Trophoblast cell (in vitro differentiated cells and primary cell): ENCODE results near the gene SYCP3. TPM values are rescaled to one million over a fixed set of nuclear protein-coding genes. Genes with fewer than 3 reads are reported as not detected.

Experiments
- DNase-seq, 2 donors: peaks; one replicate each; pipeline ENCODE4 v3.0.0-alpha.2; 2016
- H2AFZ ChIP-seq: 2 replicates; pipeline ENCODE4 v1.6.1; 2013; ENCODE audit warnings: low read length, moderate library complexity, mild to moderate bottlenecking; ENCODE audit not compliant: insufficient read depth, poor library complexity
- H2AK5ac ChIP-seq: 2 replicates; pipeline ENCODE4 v1.6.1; 2013; ENCODE audit warnings: mild to moderate bottlenecking, low read length
- H2BK120ac ChIP-seq: 2 replicates; pipeline ENCODE4 v1.6.1; 2013; ENCODE audit warnings: low read length, mild to moderate bottlenecking, moderate library complexity; ENCODE audit not compliant: insufficient read depth, poor library complexity
- H2BK12ac ChIP-seq: 2 replicates; pipeline ENCODE4 v1.6.1; 2013; ENCODE audit warnings: mild to moderate bottlenecking, low read length, moderate library complexity
- H2BK5ac ChIP-seq: 2 replicates; pipeline ENCODE4 v1.6.1; 2013; ENCODE audit warnings: low read length, low read depth, moderate library complexity, mild to moderate bottlenecking; ENCODE audit not compliant: poor library complexity
- H3K14ac ChIP-seq: 2 replicates; pipeline ENCODE4 v1.6.1; 2013; ENCODE audit warnings: mild to moderate bottlenecking, low read length
- H3K18ac ChIP-seq: 2 replicates; pipeline ENCODE4 v1.6.1; 2013; ENCODE audit warnings: mild to moderate bottlenecking, low read length
- H3K23ac ChIP-seq: 2 replicates; pipeline ENCODE4 v1.6.1; 2013; ENCODE audit warnings: low read length
- H3K27ac ChIP-seq: 2 replicates; pipeline ENCODE4 v1.5.1; 2013; ENCODE audit warnings: low read depth, mild to moderate bottlenecking, inconsistent platforms, low read length, moderate library complexity
- H3K27me3 ChIP-seq: 2 replicates; pipeline ENCODE4 v1.6.1; 2013; ENCODE audit warnings: inconsistent platforms, mild to moderate bottlenecking, low read length, moderate library complexity; ENCODE audit not compliant: insufficient read depth
- H3K36me3 ChIP-seq, 2 experiments: 1 replicate in 1 of 2; 2 replicates in 1 of 2; pipeline ENCODE4 v1.6.1; 2013; ENCODE audit warnings: low read length in 2 of 2, mild to moderate bottlenecking in 2 of 2, moderate library complexity in 1 of 2; ENCODE audit not compliant: insufficient read depth in 2 of 2, control insufficient read depth in 1 of 2
- H3K4ac ChIP-seq: 2 replicates; pipeline ENCODE4 v1.6.1; 2013; ENCODE audit warnings: low read depth, mild to moderate bottlenecking, low read length, moderate library complexity
- H3K4me1 ChIP-seq, 2 experiments: 1 replicate in 1 of 2; 2 replicates in 1 of 2; pipeline ENCODE4 v1.6.1; 2013; ENCODE audit warnings: low read length in 2 of 2, mild to moderate bottlenecking in 2 of 2, moderate library complexity in 1 of 2; ENCODE audit not compliant: insufficient read depth in 2 of 2, control insufficient read depth in 1 of 2
- H3K4me2 ChIP-seq: 2 replicates; pipeline ENCODE4 v1.6.1; 2013; ENCODE audit warnings: inconsistent platforms, mild to moderate bottlenecking, low read length, moderate library complexity
- H3K4me3 ChIP-seq: 2 replicates; pipeline ENCODE4 v1.5.1; 2013; ENCODE audit warnings: mild to moderate bottlenecking, low read depth, low read length, inconsistent platforms
- H3K79me1 ChIP-seq: one replicate; pipeline ENCODE4 v1.6.1; 2013; ENCODE audit warnings: low read length
- H3K79me2 ChIP-seq: 2 replicates; pipeline ENCODE4 v1.6.1; 2013; ENCODE audit warnings: low read length, mild to moderate bottlenecking; ENCODE audit not compliant: control insufficient read depth, insufficient read depth, poor library complexity
- H3K9ac ChIP-seq: 2 replicates; pipeline ENCODE4 v1.6.1; 2013; ENCODE audit warnings: mild to moderate bottlenecking, low read length
- H3K9me3 ChIP-seq: 2 replicates; pipeline ENCODE4 v1.6.1; 2013; ENCODE audit warnings: low read depth, mild to moderate bottlenecking, control low read depth, inconsistent platforms, low read length; ENCODE audit not compliant: insufficient read depth
- H4K12ac ChIP-seq: 2 replicates; pipeline ENCODE4 v1.6.1; 2013; ENCODE audit warnings: low read depth, mild to moderate bottlenecking, low read length, moderate library complexity
- H4K8ac ChIP-seq: 2 replicates; pipeline ENCODE4 v1.6.1; 2013; ENCODE audit warnings: low read depth, mild to moderate bottlenecking, low read length, moderate library complexity
- H4K91ac ChIP-seq: one replicate; pipeline ENCODE4 v1.6.1; 2013; ENCODE audit warnings: low read depth, mild to moderate bottlenecking, low read length, moderate library complexity
- WGBS: extraction: QIAGEN DNeasy Blood & Tissue Kit; methylation state at CpG from one replicate; pipeline ENCODE4 v1.1.7; 2013; ENCODE audit warnings: missing lambda C conversion rate; ENCODE audit not compliant: insufficient read length, insufficient coverage; ENCODE audit errors: extremely low coverage; 5-methylcytosine and 5-hydroxymethylcytosine counted together
- polyA plus RNA-seq: library from polyadenylated mRNA; stranded (reverse); fragments of 200-250 nt; gene quantifications from 2 replicates; pipeline ENCODE4 v1.2.3, GENCODE V29; 2013

SYCP3 gene
- polyA plus RNA-seq: 0.04 TPM in 1 of 2 replicates, not detected in the other

DNA sequence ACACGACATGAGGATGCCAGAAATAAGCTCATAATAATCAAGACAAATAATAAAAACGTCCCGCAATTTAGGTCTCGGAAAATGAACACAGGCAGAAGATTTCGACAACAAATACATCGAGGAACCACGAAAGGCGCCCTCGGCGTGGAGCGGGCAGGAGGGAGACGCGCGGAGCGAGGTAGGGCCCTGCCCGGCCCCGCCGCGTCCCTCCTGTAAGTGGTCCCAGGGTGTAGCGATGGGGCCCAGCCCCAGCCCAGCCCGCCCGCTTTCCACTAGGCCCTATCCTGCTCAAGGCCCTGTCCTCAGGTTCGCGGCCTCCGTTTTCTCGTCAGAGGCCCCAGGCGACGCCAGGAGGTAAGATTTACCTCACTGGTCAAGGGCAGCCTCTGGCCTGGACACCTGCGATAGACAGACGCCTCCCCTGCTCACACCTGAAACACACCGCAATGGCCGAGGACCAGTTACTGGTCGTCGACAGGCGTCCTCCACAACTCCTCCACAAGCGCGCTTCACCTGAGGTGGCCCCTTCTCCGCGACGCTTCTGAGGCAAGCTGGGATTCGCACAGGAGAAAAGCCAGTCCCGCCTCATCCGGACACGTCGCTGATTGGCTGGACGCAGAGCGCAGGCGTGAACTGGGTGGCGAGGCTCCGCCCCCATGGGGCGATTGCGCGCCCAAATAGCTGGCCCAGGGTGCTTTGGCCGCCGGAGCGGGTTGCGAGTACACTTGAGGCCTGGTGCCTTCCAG lies at the start of gene SYCP3:
Gene SYCP3, minus strand, starts transcription at position 543 of the 746 bp plus-strand sequence. CDS start 1,527 bp downstream, outside the sequence.
- peaks cover 2 to 7% of the 10 kb centered on the region in 2 experiments for H3K36me3 ChIP-seq
- no peak within 1 kb of the TSS for H2AFZ ChIP-seq
- H3K4ac ChIP-seq: no peak within 1 kb of the TSS
- H3K9ac ChIP-seq: no peak within 1 kb of the TSS
- no peak within 1 kb of the TSS for H2BK5ac ChIP-seq
- no peaks in the 10 kb centered on the region for H3K4me1 ChIP-seq
- H4K91ac ChIP-seq: no peak within 1 kb of the TSS
- no peak within 1 kb of the TSS for H2BK12ac ChIP-seq
- H3K79me1 ChIP-seq: no peaks in the 10 kb centered on the region
- no peak within 1 kb of the TSS for H4K8ac ChIP-seq
- no peaks in the 10 kb centered on the region for H3K79me2 ChIP-seq
- no CpG with 5 or more reads among the region's 57 CpGs for WGBS
- H3K18ac ChIP-seq: no peak within 1 kb of the TSS
- H2BK120ac ChIP-seq: no peak within 1 kb of the TSS
- no peak within 1 kb of the TSS for H3K4me2 ChIP-seq
- H3K14ac ChIP-seq: no peak within 1 kb of the TSS
- no peaks in the 10 kb centered on the region for H3K27me3 ChIP-seq
- DNase-seq: no peak
- no peak within 1 kb of the TSS for H3K27ac ChIP-seq
- H3K23ac ChIP-seq: no peak within 1 kb of the TSS
- H3K9me3 ChIP-seq: no peaks in the 10 kb centered on the region
- H2AK5ac ChIP-seq: no peak within 1 kb of the TSS
- H4K12ac ChIP-seq: no peak within 1 kb of the TSS
- H3K4me3 ChIP-seq: no peak within 1 kb of the TSS

DNA sequence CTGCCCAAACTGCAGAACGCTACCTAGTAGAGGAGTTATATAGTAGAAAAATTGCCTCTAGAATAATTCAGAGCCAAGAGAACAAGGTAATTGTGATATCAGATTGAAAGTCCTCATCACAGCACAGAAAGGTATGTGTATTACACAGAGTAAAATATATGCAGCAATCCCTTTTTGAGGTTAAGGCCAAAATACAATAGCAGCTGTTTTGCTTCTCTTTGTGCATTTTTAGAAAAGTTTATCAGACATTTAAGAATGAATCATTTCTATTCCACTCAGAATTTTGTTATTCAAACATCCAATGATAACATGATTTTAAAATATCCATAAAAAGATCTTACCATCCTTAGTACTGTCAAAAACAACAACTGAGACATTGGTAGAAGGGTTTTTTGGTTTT lies 46.4 kb upstream of the SYCP3 start:
- no peak overlapping the region for H4K12ac ChIP-seq
- no peak overlapping the region for H2BK120ac ChIP-seq
- no peaks in the 10 kb centered on the region for H3K79me2 ChIP-seq
- peaks cover 0 to 3% of the 10 kb centered on the region in 2 experiments for H3K36me3 ChIP-seq
- no peak for DNase-seq
- H2BK12ac ChIP-seq: no peak overlapping the region
- no peaks in the 10 kb centered on the region for H3K27me3 ChIP-seq
- no peaks in the 10 kb centered on the region for H3K4me1 ChIP-seq
- H3K4ac ChIP-seq: no peak overlapping the region
- no CpG with 5 or more reads among the region's 1 CpG for WGBS
- no peak overlapping the region for H3K14ac ChIP-seq
- no peak overlapping the region for H3K4me3 ChIP-seq
- H3K9me3 ChIP-seq: no peaks in the 10 kb centered on the region
- H3K9ac ChIP-seq: no peak overlapping the region
- H2BK5ac ChIP-seq: no peak overlapping the region
- H3K4me2 ChIP-seq: no peak overlapping the region
- H2AFZ ChIP-seq: no peak overlapping the region
- H3K18ac ChIP-seq: no peak overlapping the region
- no peaks in the 10 kb centered on the region for H3K79me1 ChIP-seq
- H4K91ac ChIP-seq: no peak overlapping the region
- H4K8ac ChIP-seq: no peak overlapping the region
- H3K23ac ChIP-seq: no peak overlapping the region
- H2AK5ac ChIP-seq: no peak overlapping the region
- no peak overlapping the region for H3K27ac ChIP-seq

DNA sequence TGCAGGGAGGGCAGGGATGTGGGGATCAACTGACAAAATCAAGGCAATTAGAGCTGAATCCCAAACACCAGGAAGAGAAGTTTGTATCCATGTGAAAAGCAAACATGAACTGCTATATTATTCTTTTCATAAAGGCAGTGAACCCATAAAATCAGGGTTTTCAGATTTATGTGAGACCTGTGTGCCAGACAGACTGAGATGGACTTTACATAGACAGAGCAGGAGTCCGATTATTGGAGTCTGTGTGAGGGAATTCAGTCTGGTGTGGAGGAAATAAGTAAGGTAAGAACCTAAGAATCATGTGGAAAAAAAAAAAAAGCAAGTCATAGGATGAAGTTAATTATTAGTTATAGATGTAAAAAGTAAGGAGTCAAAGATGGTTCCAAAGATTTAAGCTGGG lies 45.1 kb upstream of the SYCP3 start:
- no peak overlapping the region for H3K18ac ChIP-seq
- H3K4me2 ChIP-seq: no peak overlapping the region
- H3K4me3 ChIP-seq: no peak overlapping the region
- no peak overlapping the region for H2BK120ac ChIP-seq
- H2AFZ ChIP-seq: no peak overlapping the region
- no peak overlapping the region for H3K23ac ChIP-seq
- no peak overlapping the region for H4K8ac ChIP-seq
- H4K12ac ChIP-seq: no peak overlapping the region
- H2AK5ac ChIP-seq: no peak overlapping the region
- H3K27ac ChIP-seq: no peak overlapping the region
- no peaks in the 10 kb centered on the region for H3K9me3 ChIP-seq
- no peak overlapping the region for H4K91ac ChIP-seq
- no peaks in the 10 kb centered on the region for H3K4me1 ChIP-seq
- no peak overlapping the region for H3K14ac ChIP-seq
- no peaks in the 10 kb centered on the region for H3K27me3 ChIP-seq
- no peaks in the 10 kb centered on the region for H3K79me1 ChIP-seq
- no peaks in the 10 kb centered on the region for H3K79me2 ChIP-seq
- WGBS: no CpG with 5 or more reads among the region's 1 CpG
- H3K36me3 ChIP-seq: peaks cover 0 to 3% of the 10 kb centered on the region in 2 experiments
- no peak overlapping the region for H2BK12ac ChIP-seq
- no peak overlapping the region for H2BK5ac ChIP-seq
- no peak for DNase-seq
- H3K4ac ChIP-seq: no peak overlapping the region
- no peak overlapping the region for H3K9ac ChIP-seq

DNA sequence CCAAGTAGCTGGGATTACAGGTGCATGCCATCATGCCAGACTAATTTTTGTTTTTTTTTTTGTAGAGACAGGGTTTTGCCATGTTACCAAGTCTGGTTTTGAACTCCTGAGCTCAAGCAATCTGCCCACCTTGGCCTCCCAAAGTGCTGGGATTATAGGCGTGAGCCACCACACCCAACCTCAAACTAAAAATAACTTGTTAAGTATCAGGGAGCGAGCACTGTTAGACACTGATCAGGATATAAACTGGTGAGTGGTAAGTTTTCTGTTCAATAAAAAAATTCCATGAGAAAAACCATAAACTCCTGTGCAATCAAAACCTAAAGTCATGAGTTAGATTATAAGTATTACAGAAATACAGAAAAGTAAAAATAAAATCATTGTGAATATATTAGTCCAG lies 44.6 kb upstream of the SYCP3 start:
- Histone ChIP-seq H4K91ac (no peak overlapping the region), H2AK5ac (no peak overlapping the region), H3K14ac (no peak overlapping the region), H4K12ac (no peak overlapping the region), H3K79me2 (no peaks in the 10 kb centered on the region), H3K4me1 (no peaks in the 10 kb centered on the region), H2BK120ac (no peak overlapping the region), H3K27ac (no peak overlapping the region), H2AFZ (no peak overlapping the region), H3K18ac (no peak overlapping the region), H3K4me3 (no peak overlapping the region), H3K4me2 (no peak overlapping the region), H3K27me3 (no peaks in the 10 kb centered on the region), H3K4ac (no peak overlapping the region), H2BK12ac (no peak overlapping the region), H2BK5ac (no peak overlapping the region), H4K8ac (no peak overlapping the region), H3K9me3 (no peaks in the 10 kb centered on the region), H3K79me1 (no peaks in the 10 kb centered on the region), H3K36me3 (peaks cover 0 to 3% of the 10 kb centered on the region in 2 experiments), H3K23ac (no peak overlapping the region), H3K9ac (no peak overlapping the region)
- DNase-seq: no peak
- no CpG with 5 or more reads among the region's 2 CpGs for WGBS
